ENCODE results near the gene ABHD1. TPM values are rescaled to one million over a fixed set of nuclear protein-coding genes. Genes with fewer than 3 reads are reported as not detected.

ABHD1 gene
- total RNA-seq, 4 donors from 2014 or later, result 0.92 TPM; not detected in 3

DNA sequence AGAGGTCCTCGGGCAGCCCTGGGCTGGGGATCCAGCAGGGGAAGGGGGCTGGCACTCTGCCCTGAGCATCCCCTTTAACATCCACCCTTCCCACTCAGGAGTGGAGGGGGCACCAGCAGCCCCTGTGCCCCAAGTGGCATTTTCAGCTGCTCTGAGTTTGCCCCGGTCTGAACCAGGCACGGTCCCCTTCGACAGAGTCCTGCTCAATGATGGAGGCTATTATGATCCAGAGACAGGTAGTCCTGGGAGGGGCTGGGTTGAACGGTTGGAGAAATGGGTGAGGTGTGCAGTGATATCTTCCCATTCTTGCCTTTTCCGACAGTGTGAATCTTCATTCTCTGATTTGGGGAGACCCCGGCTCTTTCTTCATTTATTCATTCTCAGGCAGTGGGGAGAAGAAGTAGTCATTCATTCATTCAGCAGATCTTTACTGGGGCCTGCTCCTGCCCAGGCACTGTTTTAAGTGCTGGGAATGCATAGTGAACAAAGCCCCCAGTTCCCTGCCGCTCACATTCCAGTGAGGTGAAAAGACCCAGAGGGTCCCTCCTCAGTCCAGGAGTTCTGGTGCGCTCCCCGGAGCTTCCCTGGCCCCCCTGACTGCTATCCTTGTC, 38.4 kb upstream of the ABHD1 start:
- peak overlapping the region; percentile 68 to 81 (median 72) for H3K4me3 ChIP-seq
- peak overlapping the region; percentile 92 to 95 (median 93) for H3K27ac ChIP-seq (replicated peaks in 1 of 4)
- H3K9me3 ChIP-seq, result no peaks in the 10 kb centered on the region
- 57% methylated on average over 5 of the region's 10 CpGs for WGBS
- intact Hi-C loops (cut with DNase I), result loop anchor here (5.0 kb wide), 2 partner anchors 53 to 123 kb away; partner anchors contain the start of gene TMEM214
- no peak for DNase-seq (ENCODE audit: extremely low spot score)
- H3K36me3 ChIP-seq, result peaks cover 4 to 27% (median 14%) of the 10 kb centered on the region in 4 donors
- TF ChIP-seq POLR2AphosphoS5 (IDR thresholded peaks at IDR 0.05) (no peak), CTCF (IDR thresholded peaks at IDR 0.05) (no peak), EP300 (IDR thresholded peaks at IDR 0.05) (no peak), POLR2A (IDR thresholded peaks at IDR 0.05; ENCODE audit: low read depth) (no peak)
- H3K4me1 ChIP-seq, result peaks cover 37 to 81% (median 72%) of the 10 kb centered on the region in 4 donors
- no peaks in the 10 kb centered on the region for H3K27me3 ChIP-seq

GRCh38 chr2:27085673-27086089, 37.9 kb upstream of the ABHD1 start:
- no peaks in the 10 kb centered on the region for H3K27me3 ChIP-seq
- intact Hi-C loops (cut with DNase I), result loop anchor here (1.0 to 5.0 kb wide), 3 partner anchors 35 to 123 kb away; partner anchors contain the start of gene TMEM214
- no peaks in the 10 kb centered on the region for H3K9me3 ChIP-seq
- TF ChIP-seq POLR2A (IDR thresholded peaks at IDR 0.05; ENCODE audit: low read depth), result no peak
- TF ChIP-seq POLR2AphosphoS5 (IDR thresholded peaks at IDR 0.05), result peak; percentile 74 to 82
- peak; percentile 62 to 74 (median 63) for TF ChIP-seq CTCF (IDR thresholded peaks at IDR 0.05)
- no peak for TF ChIP-seq EP300 (IDR thresholded peaks at IDR 0.05)
- peaks cover 4 to 27% (median 14%) of the 10 kb centered on the region in 4 donors for H3K36me3 ChIP-seq
- DNase-seq (ENCODE audit: extremely low spot score), result no peak
- 2% methylated on average over 26 of the region's 38 CpGs for WGBS
- H3K4me1 ChIP-seq, result peaks cover 34 to 75% (median 67%) of the 10 kb centered on the region in 4 donors
- H3K4me3 ChIP-seq, result peak overlapping the region; percentile 68 to 81 (median 72)
- H3K27ac ChIP-seq (replicated peaks in 1 of 4), result peak overlapping the region; percentile 92 to 95 (median 93)

DNA sequence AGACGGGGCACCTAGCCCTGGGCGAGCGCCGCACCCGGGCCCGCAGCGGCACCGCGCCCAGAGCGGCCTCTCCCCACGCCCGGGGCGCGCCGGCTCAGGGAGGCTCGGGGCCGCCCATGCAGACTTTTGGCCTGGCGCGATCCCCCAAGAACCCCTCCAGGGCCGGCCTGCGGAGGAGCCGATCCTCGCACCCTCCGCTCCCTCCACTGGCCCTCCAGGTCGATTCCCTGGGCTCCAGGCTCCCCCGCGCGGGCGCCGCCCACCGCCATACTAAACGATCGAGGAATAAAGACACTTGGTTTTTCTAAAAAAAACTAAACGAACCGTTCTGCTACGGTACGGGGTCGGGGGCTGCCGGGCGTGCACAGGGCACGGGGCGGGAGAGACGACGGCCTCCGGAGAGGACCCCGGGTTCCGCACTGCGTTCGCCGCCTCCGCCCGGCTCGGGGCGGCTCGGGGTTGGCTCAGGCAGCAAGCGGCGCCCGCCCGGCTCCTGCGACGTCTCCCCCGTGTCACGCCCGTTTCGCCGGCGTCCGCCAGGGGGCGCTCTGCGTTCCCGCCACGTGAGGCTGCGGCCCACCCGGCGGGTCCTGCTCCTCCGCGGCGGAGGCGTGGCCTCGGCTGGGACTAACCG, 37.4 kb upstream of the ABHD1 start:
- WGBS, result 0% methylated on average over 3 of the region's 81 CpGs
- DNase-seq (ENCODE audit: extremely low spot score), result peak; percentile 98
- intact Hi-C loops (cut with DNase I), result loop anchor here (1.0 to 5.0 kb wide), 3 partner anchors 36 to 124 kb away; partner anchors contain the start of gene TMEM214
- Histone ChIP-seq H3K27me3 (no peaks in the 10 kb centered on the region), H3K4me1 (peaks cover 28 to 70% (median 62%) of the 10 kb centered on the region in 4 donors), H3K27ac (replicated peaks in 1 of 4) (peak overlapping the region; percentile 92 to 95 (median 93)), H3K9me3 (no peaks in the 10 kb centered on the region), H3K36me3 (peaks cover 4 to 27% (median 14%) of the 10 kb centered on the region in 4 donors), H3K4me3 (peak overlapping the region; percentile 68 to 81 (median 72))
- TF ChIP-seq EP300 (IDR thresholded peaks at IDR 0.05), result no peak
- TF ChIP-seq CTCF (IDR thresholded peaks at IDR 0.05), result peak; percentile 91 to 96 (median 96)
- TF ChIP-seq POLR2AphosphoS5 (IDR thresholded peaks at IDR 0.05), result peak; percentile 90
- peak; percentile 73 for TF ChIP-seq POLR2A (IDR thresholded peaks at IDR 0.05; ENCODE audit: low read depth)

DNA sequence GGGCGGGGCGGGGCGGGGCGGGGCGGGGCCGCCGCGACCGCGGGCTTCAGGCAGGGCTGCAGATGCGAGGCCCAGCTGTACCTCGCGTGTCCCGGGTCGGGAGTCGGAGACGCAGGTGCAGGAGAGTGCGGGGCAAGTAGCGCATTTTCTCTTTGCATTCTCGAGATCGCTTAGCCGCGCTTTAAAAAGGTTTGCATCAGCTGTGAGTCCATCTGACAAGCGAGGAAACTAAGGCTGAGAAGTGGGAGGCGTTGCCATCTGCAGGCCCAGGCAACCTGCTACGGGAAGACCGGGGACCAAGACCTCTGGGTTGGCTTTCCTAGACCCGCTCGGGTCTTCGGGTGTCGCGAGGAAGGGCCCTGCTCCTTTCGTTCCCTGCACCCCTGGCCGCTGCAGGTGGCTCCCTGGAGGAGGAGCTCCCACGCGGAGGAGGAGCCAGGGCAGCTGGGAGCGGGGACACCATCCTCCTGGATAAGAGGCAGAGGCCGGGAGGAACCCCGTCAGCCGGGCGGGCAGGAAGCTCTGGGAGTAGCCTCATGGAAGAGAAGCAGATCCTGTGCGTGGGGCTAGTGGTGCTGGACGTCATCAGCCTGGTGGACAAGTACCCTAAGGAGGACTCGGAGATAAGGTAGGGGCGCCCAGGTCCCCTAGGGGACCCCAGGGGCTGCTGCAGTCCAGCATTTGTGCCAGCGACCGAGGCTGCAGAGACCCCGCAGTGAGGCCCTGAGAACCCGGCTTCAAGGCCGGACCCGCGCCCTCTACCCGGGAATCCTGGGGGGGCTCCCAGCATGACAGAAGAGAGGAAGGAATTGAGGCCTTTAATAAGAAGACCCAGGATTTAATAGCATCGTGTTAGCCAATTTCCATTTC, 36.7 kb upstream of the ABHD1 start, which contains the start of gene KHK:
Gene KHK, plus strand, starts transcription at position 49 of the 870 bp plus-strand sequence. Its CDS starts 488 bp downstream, at position 537.
- Histone ChIP-seq H3K4me1 (peaks cover 21 to 63% (median 54%) of the 10 kb centered on the region in 4 donors), H3K27me3 (no peaks in the 10 kb centered on the region), H3K4me3 (peak within 1 kb of the TSS; percentile 68 to 81 (median 72)), H3K36me3 (peaks cover 3 to 21% (median 13%) of the 10 kb centered on the region in 4 donors), H3K27ac (replicated peaks in 1 of 4) (peak within 1 kb of the TSS; percentile 92 to 95 (median 93)), H3K9me3 (no peaks in the 10 kb centered on the region)
- no peak for TF ChIP-seq POLR2A (IDR thresholded peaks at IDR 0.05; ENCODE audit: low read depth)
- no peak for TF ChIP-seq CTCF (IDR thresholded peaks at IDR 0.05)
- no peak for TF ChIP-seq POLR2AphosphoS5 (IDR thresholded peaks at IDR 0.05)
- TF ChIP-seq EP300 (IDR thresholded peaks at IDR 0.05), result no peak
- intact Hi-C loops (cut with DNase I), result loop anchor here (1.0 to 5.0 kb wide), 3 partner anchors 37 to 125 kb away; partner anchors contain the start of gene TMEM214
- DNase-seq (ENCODE audit: extremely low spot score), result no peak
- 33% methylated on average over 16 of the region's 54 CpGs for WGBS
